ENCODE results near the gene ATG14. TPM values are rescaled to one million over a fixed set of nuclear protein-coding genes. Genes with fewer than 3 reads are reported as not detected.

ATG14 gene
- polyA plus RNA-seq, 1 experiment: 9.2 TPM

DNA sequence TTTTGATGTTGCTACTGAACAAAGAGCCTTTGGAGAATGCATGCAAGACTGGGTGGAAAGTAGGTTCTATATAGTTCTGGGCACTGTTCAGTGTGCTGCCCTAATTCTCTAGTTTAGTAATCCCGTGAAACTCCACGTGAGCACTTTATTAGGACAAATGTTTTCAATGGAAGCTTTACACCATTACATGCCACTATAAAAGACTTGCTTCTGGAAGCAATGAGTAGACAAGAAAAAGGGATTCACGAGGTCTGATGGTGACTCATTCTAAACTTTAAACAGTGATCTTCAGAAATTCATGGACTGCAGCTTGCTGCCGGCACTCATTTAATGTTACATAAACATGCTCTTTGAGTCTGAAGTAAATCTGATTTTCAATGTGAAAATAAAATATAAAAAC, 22.3 kb downstream of the ATG14 start:
- ChIA-PET CTCF (interaction anchor here (0.5 to 1.5 kb wide), 3 partner anchors 9 to 17 kb away, joined by 3 to 4 read pairs (median 3); no protein-coding TSS in a partner anchor), POLR2A (no interaction called here)
- peaks cover 5% of the 10 kb centered on the region; the same call in 1 of the 2 replicates for H3K36me3 ChIP-seq (ENCODE audit: control insufficient read depth, insufficient read depth, low read length)
- TF ChIP-seq, protein P1, sequence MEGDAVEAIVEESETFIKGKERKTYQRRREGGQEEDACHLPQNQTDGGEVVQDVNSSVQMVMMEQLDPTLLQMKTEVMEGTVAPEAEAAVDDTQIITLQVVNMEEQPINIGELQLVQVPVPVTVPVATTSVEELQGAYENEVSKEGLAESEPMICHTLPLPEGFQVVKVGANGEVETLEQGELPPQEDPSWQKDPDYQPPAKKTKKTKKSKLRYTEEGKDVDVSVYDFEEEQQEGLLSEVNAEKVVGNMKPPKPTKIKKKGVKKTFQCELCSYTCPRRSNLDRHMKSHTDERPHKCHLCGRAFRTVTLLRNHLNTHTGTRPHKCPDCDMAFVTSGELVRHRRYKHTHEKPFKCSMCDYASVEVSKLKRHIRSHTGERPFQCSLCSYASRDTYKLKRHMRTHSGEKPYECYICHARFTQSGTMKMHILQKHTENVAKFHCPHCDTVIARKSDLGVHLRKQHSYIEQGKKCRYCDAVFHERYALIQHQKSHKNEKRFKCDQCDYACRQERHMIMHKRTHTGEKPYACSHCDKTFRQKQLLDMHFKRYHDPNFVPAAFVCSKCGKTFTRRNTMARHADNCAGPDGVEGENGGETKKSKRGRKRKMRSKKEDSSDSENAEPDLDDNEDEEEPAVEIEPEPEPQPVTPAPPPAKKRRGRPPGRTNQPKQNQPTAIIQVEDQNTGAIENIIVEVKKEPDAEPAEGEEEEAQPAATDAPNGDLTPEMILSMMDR (IDR thresholded peaks at IDR 0.05; ENCODE audit: insufficient read depth, low read depth, low read length): no peak
- no peak overlapping the region for H3K4me3 ChIP-seq (ENCODE audit: low read depth, low read length)
- H3K27me3 ChIP-seq (ENCODE audit: control insufficient read depth, insufficient read depth, low read length): no peaks in the 10 kb centered on the region
- peak; percentile 84 for DNase-seq (ENCODE audit: low read depth)

DNA sequence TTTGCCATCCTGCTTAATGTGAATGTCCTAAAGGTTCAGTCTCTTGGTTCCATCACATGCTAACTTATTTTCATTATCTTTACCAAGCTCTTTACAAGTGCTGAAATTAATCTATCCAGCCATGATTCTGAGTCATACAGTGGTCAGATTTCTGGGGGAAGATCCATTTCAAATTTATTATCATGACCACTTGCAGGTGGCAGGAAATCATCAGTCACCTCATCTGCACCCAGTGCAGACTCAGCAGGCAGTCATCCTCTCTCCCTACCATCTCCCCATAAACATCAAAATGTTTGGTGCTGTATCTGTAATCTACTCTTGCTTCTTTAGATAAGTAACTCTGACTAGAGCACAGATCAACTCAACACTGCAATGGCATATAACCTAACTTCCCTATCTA, 23.5 kb downstream of the ATG14 start:
- no peak overlapping the region for H3K4me3 ChIP-seq (ENCODE audit: low read depth, low read length)
- POLR2A ChIA-PET: no interaction called here
- no peaks in the 10 kb centered on the region for H3K27me3 ChIP-seq (ENCODE audit: control insufficient read depth, insufficient read depth, low read length)
- H3K36me3 ChIP-seq (ENCODE audit: control insufficient read depth, insufficient read depth, low read length): peaks cover 5% of the 10 kb centered on the region; the same call in 1 of the 2 replicates
- TF ChIP-seq, protein P1 (IDR thresholded peaks at IDR 0.05; ENCODE audit: insufficient read depth, low read depth, low read length): no peak
- CTCF ChIA-PET: interaction anchor here (0.6 to 1.5 kb wide), 3 partner anchors 10 to 34 kb away, joined by 3 to 6 read pairs (median 4); no protein-coding TSS in a partner anchor
- DNase-seq (ENCODE audit: low read depth): peak; percentile 50

DNA sequence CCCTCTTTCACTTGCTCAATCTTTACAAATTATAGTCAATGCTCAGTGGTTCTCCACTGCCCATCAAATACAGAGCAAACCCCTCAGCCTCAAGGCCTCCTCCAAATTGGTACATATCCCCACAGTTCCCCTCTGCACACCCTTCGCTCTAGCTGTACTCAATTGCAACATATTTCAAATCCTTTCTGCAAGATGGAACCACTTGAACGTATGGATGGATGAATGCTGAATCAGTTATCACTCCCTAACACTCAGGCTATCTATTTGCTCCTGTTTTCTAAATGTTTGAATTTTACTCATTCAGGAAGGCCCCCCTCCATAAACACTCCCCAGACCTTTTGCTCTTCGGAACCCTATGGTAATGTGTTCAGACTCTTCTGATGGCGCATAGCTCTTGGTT, 24.5 kb downstream of the ATG14 start:
- ChIA-PET POLR2A (no interaction called here), CTCF (no interaction called here)
- H3K36me3 ChIP-seq (ENCODE audit: control insufficient read depth, insufficient read depth, low read length): peaks cover 4% of the 10 kb centered on the region; the same call in 1 of the 2 replicates

DNA sequence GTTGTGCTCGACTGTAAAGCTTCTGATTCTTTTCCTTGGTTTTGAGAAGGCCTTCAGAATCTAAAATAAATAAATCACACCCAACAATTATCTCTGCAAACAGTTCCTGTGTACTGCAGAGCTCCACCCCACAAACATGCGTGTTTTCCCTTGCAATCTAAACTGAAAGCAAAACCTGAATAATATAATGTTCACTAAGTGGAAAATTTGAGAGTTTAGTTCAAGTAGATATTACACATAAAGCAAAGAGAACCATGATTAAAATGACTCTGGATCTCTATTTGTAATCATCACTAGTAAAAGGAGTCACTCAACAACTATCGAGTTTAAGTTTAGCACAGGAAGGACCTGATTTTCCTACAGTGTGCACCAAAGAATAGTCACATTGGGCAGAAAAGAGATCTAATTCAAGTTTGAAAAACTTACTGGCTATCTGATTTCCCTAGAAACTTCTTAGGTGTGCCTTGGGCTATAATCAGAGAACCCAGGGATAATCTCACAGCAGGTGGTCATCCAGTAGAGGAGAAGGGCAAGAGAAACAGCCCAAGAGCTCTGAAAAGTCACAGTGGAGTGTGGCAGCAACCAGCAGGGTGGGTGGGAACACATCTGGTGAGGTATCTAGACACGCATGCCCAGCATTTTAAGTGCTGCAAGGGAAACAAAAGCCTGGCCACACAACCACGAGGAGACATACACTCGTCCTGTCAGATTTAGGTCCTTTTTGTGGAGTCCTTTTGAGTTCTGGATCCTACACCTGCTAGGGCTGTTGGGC, 25.4 kb downstream of the ATG14 start:
- ChIA-PET CTCF (interaction anchor here (1.5 to 1.7 kb wide), 2 partner anchors 9 to 17 kb away, joined by 3 to 4 read pairs; no protein-coding TSS in a partner anchor), POLR2A (no interaction called here)
- Histone ChIP-seq H3K4me3 (ENCODE audit: low read depth, low read length) (no peak overlapping the region), H3K27me3 (ENCODE audit: control insufficient read depth, insufficient read depth, low read length) (no peaks in the 10 kb centered on the region), H3K36me3 (ENCODE audit: control insufficient read depth, insufficient read depth, low read length) (peaks cover 3% of the 10 kb centered on the region; the same call in 1 of the 2 replicates)
- TF ChIP-seq, protein P1 (IDR thresholded peaks at IDR 0.05; ENCODE audit: insufficient read depth, low read depth, low read length): no peak
- DNase-seq (ENCODE audit: low read depth): no peak

More for the DNA sequence above, 24.5 kb downstream of the ATG14 start:
- no peak for DNase-seq (ENCODE audit: low read depth)
- TF ChIP-seq, protein P1 (IDR thresholded peaks at IDR 0.05; ENCODE audit: insufficient read depth, low read depth, low read length): no peak
- no peak overlapping the region for H3K4me3 ChIP-seq (ENCODE audit: low read depth, low read length)
- H3K27me3 ChIP-seq (ENCODE audit: control insufficient read depth, insufficient read depth, low read length): no peaks in the 10 kb centered on the region

- H3K4me3 ChIP-seq (ENCODE audit: low read depth, low read length): no peak overlapping the region
- TF ChIP-seq, protein P1 (IDR thresholded peaks at IDR 0.05; ENCODE audit: insufficient read depth, low read depth, low read length): no peak
- no peak for DNase-seq (ENCODE audit: low read depth)
- peaks cover 7% of the 10 kb centered on the region; the same call in 1 of the 2 replicates for H3K36me3 ChIP-seq (ENCODE audit: control insufficient read depth, insufficient read depth, low read length)
- CTCF ChIA-PET: interaction anchor here (0.8 to 1.2 kb wide), 2 partner anchors 10 to 128 kb away, joined by 3 read pairs; no protein-coding TSS in a partner anchor
- POLR2A ChIA-PET: no interaction called here
- no peaks in the 10 kb centered on the region for H3K27me3 ChIP-seq (ENCODE audit: control insufficient read depth, insufficient read depth, low read length)
These were observed 27.1 kb downstream of the ATG14 start for GRCh38 chr14:55384536-55384935.

Measured in BJ (cell line).